HEK293T (cell line): ENCODE measurements around the gene P2RX7.

Experiments used
- CTCF ChIA-PET: fragments of 350-600 bp; formaldehyde crosslinking; extraction: SDS; loops from one replicate; lab custom pipeline; 2021; ENCODE audit warnings: antibody characterized with exemption, inconsistent platforms; lab: Yijun Ruan, JAX
- POLR2A ChIA-PET: fragments of 350-600 bp; formaldehyde crosslinking; extraction: SDS; loops from one replicate; lab custom pipeline; 2020; ENCODE audit warnings: antibody characterized with exemption, inconsistent platforms; lab: Yijun Ruan, JAX
- DNase-seq: peaks from one replicate; pipeline ENCODE4 v3.0.0; 2012; ENCODE audit warnings: mixed read lengths; ENCODE audit errors: extremely low spot score
- ARNT ChIP-seq: fragments of 450-650 bp; IDR thresholded peaks from 2 replicates; pipeline ENCODE4 v1.6.1; 2017; ENCODE audit warnings: mild to moderate bottlenecking
- BHLHE40 ChIP-seq: fragments of 450-650 bp; IDR thresholded peaks from 2 replicates; pipeline ENCODE4 v1.6.1; 2016; ENCODE audit warnings: mild to moderate bottlenecking, moderate library complexity, borderline replicate concordance
- CTBP1 ChIP-seq: fragments of 450-650 bp; IDR thresholded peaks from 2 replicates; pipeline ENCODE4 v1.6.1; 2016; ENCODE audit warnings: borderline replicate concordance
- ELF4 ChIP-seq: fragments of 450-650 bp; IDR thresholded peaks from 2 replicates; pipeline ENCODE4 v1.6.1; 2017; ENCODE audit warnings: antibody characterized with exemption
- FOXA1 ChIP-seq: fragments of 450-650 bp; IDR thresholded peaks from 2 replicates; pipeline ENCODE4 v1.6.1; 2016; ENCODE audit warnings: mild to moderate bottlenecking
- FOXK2 ChIP-seq: fragments of 450-650 bp; IDR thresholded peaks from 2 replicates; pipeline ENCODE4 v1.6.1; 2016; ENCODE audit warnings: mild to moderate bottlenecking
- FOXM1 ChIP-seq: fragments of 450-650 bp; IDR thresholded peaks from 2 replicates; pipeline ENCODE4 v1.6.1; 2017; ENCODE audit warnings: mild to moderate bottlenecking, borderline replicate concordance
- HDGF ChIP-seq: fragments of 450-650 bp; IDR thresholded peaks from 2 replicates; pipeline ENCODE4 v1.6.1; 2017; ENCODE audit warnings: antibody characterized with exemption, borderline replicate concordance
- L3MBTL2 ChIP-seq: fragments of 450-650 bp; conservative IDR thresholded peaks from 2 replicates; pipeline ENCODE4 v1.6.1; 2016; ENCODE audit warnings: mild to moderate bottlenecking
- LEF1 ChIP-seq: fragments of 450-650 bp; IDR thresholded peaks from 2 replicates; pipeline ENCODE4 v1.6.1; 2017; ENCODE audit warnings: mild to moderate bottlenecking, borderline replicate concordance
- NFRKB ChIP-seq: fragments of 450-650 bp; IDR thresholded peaks from 2 replicates; pipeline ENCODE4 v1.6.1; 2016; ENCODE audit warnings: mild to moderate bottlenecking, moderate library complexity
- SP1 ChIP-seq: fragments of 450-650 bp; IDR thresholded peaks from 2 replicates; pipeline ENCODE4 v1.6.1; 2017
- SUZ12 ChIP-seq: fragments of 450-650 bp; IDR thresholded peaks from 2 replicates; pipeline ENCODE4 v1.6.1; 2016; ENCODE audit warnings: mild to moderate bottlenecking
- TARDBP ChIP-seq: fragments of 450-650 bp; IDR thresholded peaks from 2 replicates; pipeline ENCODE4 v1.6.1; 2016
- ZNF384 ChIP-seq: fragments of 450-650 bp; IDR thresholded peaks from 2 replicates; pipeline ENCODE4 v1.6.1; 2016
- TF ChIP-seq, protein P1 (sequence below): fragments of 450-650 bp; IDR thresholded peaks from 2 replicates; pipeline ENCODE4 v1.6.1; 2016

P2RX7 gene

DNA sequence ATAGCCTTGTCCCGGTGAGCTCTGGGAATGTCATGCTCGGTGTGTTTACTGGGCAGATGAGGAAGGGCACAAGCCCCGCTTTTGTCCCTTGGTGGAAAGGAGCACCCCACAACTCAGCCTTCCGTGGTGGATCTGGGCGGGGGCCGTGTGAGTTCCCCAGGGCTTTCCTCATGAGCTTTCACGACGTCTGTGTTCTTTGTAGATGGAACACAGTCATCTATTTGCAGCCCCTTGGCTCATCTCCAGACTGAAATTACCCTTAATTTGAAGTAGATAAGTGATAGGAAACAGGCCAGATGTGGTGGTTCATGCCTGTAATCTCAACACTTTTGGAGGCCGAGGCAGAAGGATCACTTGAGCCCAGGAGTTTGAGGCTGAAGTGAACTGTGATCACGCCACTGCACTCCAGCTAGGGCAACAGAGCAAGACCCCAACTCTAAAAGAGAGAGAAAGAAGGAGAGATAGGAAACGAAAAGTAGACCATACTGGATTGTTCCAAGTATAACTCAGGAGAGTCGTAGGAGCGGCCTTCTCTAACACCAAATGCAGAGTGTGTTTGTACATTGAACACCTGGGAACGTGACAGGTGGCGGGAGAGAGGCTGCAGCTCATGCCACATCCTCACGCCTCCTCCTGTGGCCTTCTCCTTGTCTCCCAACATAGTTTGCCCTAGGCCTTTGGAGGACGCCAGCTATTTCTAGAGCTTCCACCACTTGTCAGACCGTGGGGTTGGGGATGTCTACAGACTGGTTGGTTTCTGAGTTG, 86.1 kb downstream of the P2RX7 start:
- no peak for DNase-seq
- TF ChIP-seq BHLHE40: no peak
- no peak for TF ChIP-seq FOXA1
- no peak for TF ChIP-seq LEF1
- TF ChIP-seq NFRKB: no peak
- no peak for TF ChIP-seq HDGF
- no peak for TF ChIP-seq ELF4
- TF ChIP-seq FOXK2: no peak
- no peak for TF ChIP-seq FOXM1
- TF ChIP-seq CTBP1: no peak
- TF ChIP-seq SP1: no peak
- no peak for TF ChIP-seq TARDBP
- TF ChIP-seq L3MBTL2: no peak
- TF ChIP-seq, protein P1, sequence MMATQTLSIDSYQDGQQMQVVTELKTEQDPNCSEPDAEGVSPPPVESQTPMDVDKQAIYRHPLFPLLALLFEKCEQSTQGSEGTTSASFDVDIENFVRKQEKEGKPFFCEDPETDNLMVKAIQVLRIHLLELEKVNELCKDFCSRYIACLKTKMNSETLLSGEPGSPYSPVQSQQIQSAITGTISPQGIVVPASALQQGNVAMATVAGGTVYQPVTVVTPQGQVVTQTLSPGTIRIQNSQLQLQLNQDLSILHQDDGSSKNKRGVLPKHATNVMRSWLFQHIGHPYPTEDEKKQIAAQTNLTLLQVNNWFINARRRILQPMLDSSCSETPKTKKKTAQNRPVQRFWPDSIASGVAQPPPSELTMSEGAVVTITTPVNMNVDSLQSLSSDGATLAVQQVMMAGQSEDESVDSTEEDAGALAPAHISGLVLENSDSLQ: no peak
- TF ChIP-seq ARNT: no peak
- no peak for TF ChIP-seq SUZ12
- no peak for TF ChIP-seq ZNF384
- ChIA-PET CTCF (no interaction called here), POLR2A (no interaction called here)

DNA sequence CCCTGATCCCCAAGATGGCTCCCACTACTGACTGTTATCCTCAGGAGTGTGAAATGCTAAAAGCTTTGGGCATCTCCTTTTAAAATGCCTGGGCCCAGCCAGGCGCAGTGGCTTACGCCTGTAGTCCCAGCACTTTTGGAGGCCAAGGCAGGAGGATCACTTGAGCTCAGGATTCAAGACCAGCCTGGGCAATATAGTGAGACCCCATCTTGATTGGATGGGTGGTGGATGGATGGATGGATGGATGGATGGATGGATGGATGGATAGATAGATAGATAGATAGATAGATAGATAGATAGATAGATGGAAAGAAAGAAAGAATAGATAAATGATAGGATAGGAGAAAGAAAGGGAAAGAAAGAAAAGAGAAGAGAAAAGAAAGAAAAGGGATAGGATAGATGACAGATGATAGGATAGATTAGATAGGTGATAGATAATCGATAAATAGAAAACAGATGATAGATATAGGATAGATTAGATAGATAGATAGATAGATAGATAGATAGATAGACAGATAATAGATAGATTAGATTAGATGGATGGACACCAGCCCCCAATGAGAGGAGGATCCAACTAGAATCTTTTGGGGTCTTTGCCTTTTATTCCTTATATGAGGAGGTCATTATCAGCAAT, 86.8 kb downstream of the P2RX7 start:
- CTCF ChIA-PET: no interaction called here
- TF ChIP-seq FOXM1 (no peak), TARDBP (no peak), CTBP1 (no peak), LEF1 (no peak), SP1 (no peak), FOXA1 (no peak), SUZ12 (no peak), NFRKB (no peak), ZNF384 (no peak)
- TF ChIP-seq, protein P1: no peak
- no peak for DNase-seq
- POLR2A ChIA-PET: no interaction called here

DNA sequence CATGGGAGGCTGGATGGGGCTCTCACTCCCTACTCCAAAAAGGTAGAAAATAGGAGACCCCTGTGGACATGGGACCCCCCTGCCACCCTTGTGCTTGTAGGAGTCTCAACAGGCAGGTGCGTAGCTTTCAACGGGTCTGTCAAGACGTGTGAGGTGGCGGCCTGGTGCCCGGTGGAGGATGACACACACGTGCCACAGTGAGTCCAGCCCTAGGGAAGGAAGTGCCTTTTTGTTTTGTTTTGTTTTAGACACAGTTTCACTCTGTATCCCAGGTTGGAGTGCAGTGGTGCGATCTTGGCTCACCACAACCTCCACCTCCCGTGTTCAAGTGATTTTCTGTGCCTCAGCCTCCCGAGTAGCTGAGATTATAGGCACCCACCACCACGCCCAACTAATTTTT, 90.2 kb downstream of the P2RX7 start:
- TF ChIP-seq CTBP1 (no peak), L3MBTL2 (no peak), NFRKB (no peak), FOXK2 (no peak)
- DNase-seq: no peak
- CTCF ChIA-PET: interaction anchor here (0.5 to 0.6 kb wide), 3 partner anchors 12 to 1335 kb away, joined by 3 to 6 read pairs (median 4); no protein-coding TSS in a partner anchor
- POLR2A ChIA-PET: no interaction called here

DNA sequence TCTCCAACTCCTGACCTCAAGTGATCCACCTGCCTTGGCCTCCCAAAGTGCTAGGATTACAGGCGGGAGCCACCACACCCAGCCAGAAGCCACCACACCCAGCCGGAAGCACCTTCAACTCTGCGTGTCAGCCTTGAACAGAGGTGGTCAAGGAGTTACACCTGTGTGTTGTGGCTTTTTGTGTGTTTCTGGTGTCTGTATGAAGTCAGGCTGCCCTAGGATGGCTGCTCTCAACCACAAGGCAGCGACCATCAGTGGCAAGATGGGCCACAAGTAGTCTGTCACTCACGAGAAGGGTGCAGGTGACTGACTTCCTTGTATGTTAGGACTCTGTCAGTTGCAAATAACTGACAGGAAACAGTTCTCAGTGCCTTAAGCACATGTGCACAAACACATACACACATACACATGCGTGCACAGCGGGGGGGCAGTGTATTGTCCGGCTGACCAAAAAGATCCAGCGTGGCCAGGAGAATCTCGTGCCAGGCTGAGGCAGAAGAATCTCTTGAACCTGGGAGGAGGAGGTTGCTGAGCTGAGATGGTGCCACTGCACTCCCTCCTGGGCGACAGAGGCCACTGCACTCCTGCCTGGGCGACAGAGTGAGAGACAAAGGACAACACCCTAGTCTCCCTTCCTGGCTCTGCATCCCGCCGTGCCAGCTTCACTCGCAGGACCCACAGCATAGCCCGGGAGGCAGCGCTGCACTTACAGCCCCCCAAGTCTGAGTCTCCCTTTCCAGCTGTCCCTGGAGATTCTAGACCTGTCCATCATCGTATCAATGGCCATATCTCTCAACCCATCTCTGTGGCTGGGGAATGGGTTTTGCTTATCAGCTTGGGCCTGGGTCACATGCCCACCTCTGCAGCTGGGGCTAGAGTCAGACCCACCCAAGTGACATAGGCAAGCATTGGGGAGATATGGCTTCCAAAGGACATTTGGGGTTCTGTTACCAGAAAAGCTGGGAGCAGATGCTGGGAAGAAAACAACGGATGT, 90.9 kb downstream of the P2RX7 start:
- no peak for DNase-seq
- POLR2A ChIA-PET: no interaction called here
- TF ChIP-seq L3MBTL2: no peak
- TF ChIP-seq FOXA1: no peak
- no peak for TF ChIP-seq CTBP1
- TF ChIP-seq HDGF: no peak
- no peak for TF ChIP-seq ZNF384
- no peak for TF ChIP-seq SUZ12
- TF ChIP-seq ARNT: no peak
- no peak for TF ChIP-seq SP1
- CTCF ChIA-PET: interaction anchor here (0.7 kb wide), 1 partner anchor 39 kb away, joined by 3 read pairs; no protein-coding TSS in a partner anchor

DNA sequence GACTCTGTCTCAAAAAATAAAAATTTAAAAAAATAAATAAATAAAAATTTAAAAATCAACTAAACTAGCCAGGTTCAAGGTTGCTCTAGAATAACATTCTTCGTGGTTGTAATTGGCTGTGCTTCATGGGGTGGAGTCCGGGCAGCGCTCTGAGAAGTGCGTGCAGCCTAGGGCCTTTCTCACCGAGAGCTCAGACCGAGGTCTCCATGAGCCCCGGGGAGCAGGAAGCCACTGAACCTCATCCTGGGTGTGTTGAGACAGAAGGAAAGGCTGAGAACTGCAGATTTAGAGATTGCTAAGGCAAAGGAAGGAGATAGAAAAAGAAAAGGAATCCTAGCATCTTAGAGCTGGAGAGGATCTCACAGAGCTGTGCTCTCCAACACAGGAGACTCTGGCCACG, 91.9 kb downstream of the P2RX7 start:
- ChIA-PET CTCF (interaction anchor here (0.7 kb wide), 1 partner anchor 38 kb away, joined by 3 read pairs; no protein-coding TSS in a partner anchor), POLR2A (no interaction called here)
- DNase-seq: no peak
- TF ChIP-seq ZNF384: no peak
- no peak for TF ChIP-seq CTBP1
- TF ChIP-seq ARNT: no peak
- TF ChIP-seq, protein P1: no peak
- no peak for TF ChIP-seq ELF4
- TF ChIP-seq HDGF: no peak
- no peak for TF ChIP-seq SUZ12
- no peak for TF ChIP-seq FOXK2
- TF ChIP-seq L3MBTL2: no peak
- TF ChIP-seq TARDBP: no peak
- TF ChIP-seq LEF1: no peak
- TF ChIP-seq NFRKB: no peak
- TF ChIP-seq BHLHE40: no peak
- TF ChIP-seq FOXM1: no peak
- TF ChIP-seq SP1: no peak
- TF ChIP-seq FOXA1: no peak
